Transverse colon (tissue), 4 donors: ENCODE measurements around the gene RPP30.

Source experiments
- CTCF ChIP-seq, 5 experiments: fragments of 200-600 bp in 3 of 5; fragments of 450-650 bp in 2 of 5; sonication (generic) in 3 of 5; IDR thresholded peaks; 1 replicate in 2 of 5; 2 replicates in 3 of 5; pipeline ENCODE4 v1.5.1; 2016 to 2017; ENCODE audit warnings: antibody characterized with exemption in 5 of 5, inconsistent platforms in 3 of 5, mild to moderate bottlenecking in 2 of 5, moderate library complexity in 1 of 5
- EP300 ChIP-seq: sonication (generic); formaldehyde crosslinking; IDR thresholded peaks from one replicate; pipeline ENCODE4 v1.6.1; 2017; ENCODE audit warnings: antibody characterized with exemption, low read depth
- POLR2A ChIP-seq: fragments of 450-650 bp; IDR thresholded peaks from one replicate; pipeline ENCODE4 v1.6.1; 2016; ENCODE audit warnings: antibody characterized with exemption, mild to moderate bottlenecking, moderate library complexity
- POLR2AphosphoS5 ChIP-seq, 3 donors: sonication (generic); formaldehyde crosslinking; IDR thresholded peaks; one replicate each; pipeline ENCODE4 v1.6.1; 2016; ENCODE audit warnings: antibody characterized with exemption in 3 of 3

GRCh38 chr10:90842725-90843124 lies 29.0 kb upstream of the RPP30 start:
- TF ChIP-seq POLR2A (no peak), CTCF (IDR thresholded peaks at IDR 0.05) (no peak), POLR2AphosphoS5 (IDR thresholded peaks at IDR 0.05) (no peak), EP300 (no peak)
